ENCODE results near the gene NRCAM.
"Not testable (repeated sequence)": the region's sequence is repeated elsewhere in the genome, so short reads cannot be mapped to it uniquely, and the experiment has no call there.

- TF ChIP-seq, protein P1, sequence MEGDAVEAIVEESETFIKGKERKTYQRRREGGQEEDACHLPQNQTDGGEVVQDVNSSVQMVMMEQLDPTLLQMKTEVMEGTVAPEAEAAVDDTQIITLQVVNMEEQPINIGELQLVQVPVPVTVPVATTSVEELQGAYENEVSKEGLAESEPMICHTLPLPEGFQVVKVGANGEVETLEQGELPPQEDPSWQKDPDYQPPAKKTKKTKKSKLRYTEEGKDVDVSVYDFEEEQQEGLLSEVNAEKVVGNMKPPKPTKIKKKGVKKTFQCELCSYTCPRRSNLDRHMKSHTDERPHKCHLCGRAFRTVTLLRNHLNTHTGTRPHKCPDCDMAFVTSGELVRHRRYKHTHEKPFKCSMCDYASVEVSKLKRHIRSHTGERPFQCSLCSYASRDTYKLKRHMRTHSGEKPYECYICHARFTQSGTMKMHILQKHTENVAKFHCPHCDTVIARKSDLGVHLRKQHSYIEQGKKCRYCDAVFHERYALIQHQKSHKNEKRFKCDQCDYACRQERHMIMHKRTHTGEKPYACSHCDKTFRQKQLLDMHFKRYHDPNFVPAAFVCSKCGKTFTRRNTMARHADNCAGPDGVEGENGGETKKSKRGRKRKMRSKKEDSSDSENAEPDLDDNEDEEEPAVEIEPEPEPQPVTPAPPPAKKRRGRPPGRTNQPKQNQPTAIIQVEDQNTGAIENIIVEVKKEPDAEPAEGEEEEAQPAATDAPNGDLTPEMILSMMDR (IDR thresholded peaks at IDR 0.05; ENCODE audit: low read depth, low read length): not testable (repeated sequence)
- not testable (repeated sequence) for TF ChIP-seq EZH2phosphoT487 (IDR thresholded peaks at IDR 0.05; ENCODE audit: low read depth)
These were observed 63.1 kb downstream of the NRCAM start for GRCh38 chr7:108393097-108393496.

Data from OCI-LY3 (cell line).